ENCODE results near the gene SNRPA.

Gene SNRPA

DNA sequence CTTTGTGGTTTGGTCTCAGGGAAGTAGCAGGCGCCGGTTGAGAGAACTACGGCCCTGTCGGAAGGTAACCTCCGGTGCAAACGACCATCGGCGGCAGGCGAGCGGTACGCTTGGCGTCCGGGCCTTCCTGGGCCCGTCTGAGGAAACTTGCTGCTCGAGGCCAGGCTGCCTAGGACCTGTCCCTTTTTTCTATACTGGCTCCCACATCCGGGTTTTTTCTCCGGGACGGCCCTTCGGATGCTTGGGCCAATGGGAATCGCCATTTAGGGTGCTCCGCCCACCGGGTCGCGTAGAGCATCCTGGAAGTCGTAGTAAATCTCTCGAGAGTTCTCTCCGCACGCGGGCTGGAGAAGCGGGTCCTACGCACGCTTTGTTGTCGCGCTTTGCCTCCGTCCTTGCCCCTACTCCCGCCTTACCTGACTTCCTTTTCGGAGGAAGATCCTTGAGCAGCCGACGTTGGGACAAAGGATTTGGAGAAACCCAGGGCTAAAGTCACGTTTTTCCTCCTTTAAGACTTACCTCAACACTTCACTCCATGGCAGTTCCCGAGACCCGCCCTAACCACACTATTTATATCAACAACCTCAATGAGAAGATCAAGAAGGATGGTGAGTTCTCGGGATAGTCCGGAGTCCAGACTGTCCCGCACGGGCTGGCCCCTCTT, at the start of gene SNRPA:
TSS of gene SNRPA (plus strand) at position 330 of the 664 bp plus-strand sequence. CDS start at position 536, 206 bp downstream.
- peak; percentile 74 for DNase-seq

DNA sequence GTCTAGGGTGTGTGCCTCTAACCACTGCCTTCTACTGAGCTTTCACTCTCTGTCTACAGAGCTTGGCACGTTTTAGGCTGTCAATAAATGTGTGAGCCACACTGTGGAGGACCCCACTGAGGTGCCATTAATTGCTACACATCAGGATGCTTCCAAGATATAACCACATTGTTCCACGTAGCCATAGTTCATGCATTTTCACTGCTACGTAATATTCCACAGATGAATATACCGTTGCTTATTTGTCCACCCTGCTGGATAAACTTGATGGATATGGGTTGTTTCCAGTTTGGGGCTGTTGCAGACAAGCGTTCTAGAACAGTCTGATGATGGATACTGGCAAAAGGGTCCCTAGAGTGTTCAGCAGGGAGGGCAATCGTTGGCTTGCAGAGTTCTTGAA, 49.2 kb upstream of the SNRPA start:
- DNase-seq: no peak

DNA sequence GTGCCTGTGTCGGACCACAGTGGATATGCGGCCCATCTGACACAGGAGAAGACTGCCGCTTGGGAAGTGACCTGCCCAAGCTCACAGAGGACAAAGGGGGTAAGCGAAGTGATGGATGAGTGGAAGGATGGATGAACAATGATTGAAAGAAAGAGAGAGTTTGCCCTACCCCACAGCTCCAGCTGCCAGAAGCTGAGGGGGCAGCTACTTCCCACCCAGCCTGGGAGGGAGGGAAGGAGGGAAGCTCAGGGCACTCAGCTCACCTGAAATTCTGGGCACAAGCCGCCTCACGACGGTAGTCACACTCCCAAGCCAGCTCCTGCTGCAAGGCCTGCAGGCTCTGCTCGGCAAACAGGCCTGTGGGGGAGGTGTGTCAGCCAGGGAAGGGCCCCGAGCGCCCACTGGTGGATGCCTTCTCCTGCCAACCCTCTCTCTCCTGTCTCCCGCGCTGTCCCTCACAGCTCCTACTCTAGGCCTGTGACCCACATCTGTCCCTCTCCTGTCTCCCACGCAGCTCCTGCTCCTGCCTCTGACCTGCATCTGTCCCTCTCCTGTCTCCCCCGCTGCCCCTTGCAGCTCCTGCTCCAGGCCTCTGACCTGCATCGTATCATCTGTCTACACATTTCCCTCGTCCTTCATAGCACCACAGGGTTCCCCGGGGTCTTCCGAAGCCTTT, 48.5 kb upstream of the SNRPA start:
- no peak for DNase-seq

DNA sequence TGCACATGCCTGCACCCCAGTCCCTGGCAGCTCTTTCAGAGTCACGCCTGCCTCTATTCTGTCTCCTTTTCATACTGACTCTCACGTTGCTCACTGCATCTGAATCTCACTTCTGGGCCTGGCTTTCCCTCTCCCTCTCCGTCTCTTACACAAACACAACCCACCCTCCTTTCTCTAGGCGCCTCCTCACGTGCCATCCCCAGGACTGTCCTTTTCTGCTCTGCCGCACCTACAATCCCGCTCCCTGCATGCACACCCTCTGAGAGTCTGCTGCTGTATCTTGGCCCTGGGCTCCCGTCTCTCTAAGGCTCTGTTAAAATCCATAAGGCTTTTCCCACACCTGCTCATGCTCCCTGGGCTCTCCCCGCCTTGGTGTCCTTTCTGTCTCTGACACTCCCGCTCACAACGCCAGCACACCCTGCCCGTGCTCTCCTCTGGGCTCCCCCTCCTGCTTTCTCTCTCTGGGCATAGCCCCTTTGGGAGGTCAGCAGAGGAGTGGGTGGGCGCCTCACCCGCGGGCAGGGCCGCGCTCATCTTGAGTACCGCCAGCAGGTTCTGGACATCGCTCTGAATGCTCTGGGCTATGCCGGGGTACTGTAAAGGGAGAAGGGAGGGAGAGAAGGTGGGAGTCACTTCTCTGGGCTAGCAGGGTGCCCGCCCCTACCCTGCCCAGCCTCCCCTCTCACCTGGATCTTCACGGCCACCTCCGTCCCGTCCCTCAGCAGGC, 47.8 kb upstream of the SNRPA start:
- DNase-seq: no peak

DNA sequence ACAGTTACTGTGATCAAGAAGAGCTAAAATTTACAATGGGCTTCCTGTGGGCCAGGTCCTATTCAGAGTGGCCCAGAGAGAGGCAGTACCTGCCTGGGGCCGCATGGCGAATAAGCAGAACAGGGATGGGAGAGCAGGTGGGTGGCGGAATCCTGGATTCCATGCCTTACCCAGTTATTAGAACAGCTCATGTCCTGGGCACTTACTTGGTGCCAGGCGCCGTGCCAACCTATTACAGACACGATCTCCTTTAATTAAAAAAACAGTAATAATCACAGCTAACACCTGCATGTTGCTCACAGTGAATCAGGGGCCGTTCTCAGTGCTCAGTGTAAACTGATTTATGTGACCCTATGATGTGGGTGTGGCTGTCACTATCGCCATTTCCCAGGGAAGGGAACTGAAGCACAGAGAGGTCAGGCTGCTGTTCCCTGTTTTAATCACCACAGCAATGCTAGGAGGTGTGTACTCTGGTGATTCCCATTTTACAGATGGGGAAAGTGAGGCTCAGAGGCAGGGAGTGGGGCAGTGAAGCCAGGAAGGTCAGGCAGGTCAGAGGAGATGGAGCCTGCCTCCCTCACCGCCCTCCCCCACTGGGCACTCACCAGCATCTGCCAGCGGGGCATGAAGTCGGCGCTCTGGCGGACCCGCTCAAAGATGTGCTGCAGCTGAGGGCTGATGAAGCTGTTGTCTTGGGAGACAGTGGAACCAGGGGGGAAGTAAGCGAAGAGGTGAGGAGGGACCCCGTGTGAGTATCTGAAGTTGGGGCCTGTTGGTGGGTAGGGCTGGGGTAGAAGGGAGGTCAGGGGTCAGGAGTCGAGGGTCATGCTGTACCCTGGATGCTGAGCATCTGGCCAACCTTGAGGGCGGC, 46.3 kb upstream of the SNRPA start:
- DNase-seq: no peak

DNA sequence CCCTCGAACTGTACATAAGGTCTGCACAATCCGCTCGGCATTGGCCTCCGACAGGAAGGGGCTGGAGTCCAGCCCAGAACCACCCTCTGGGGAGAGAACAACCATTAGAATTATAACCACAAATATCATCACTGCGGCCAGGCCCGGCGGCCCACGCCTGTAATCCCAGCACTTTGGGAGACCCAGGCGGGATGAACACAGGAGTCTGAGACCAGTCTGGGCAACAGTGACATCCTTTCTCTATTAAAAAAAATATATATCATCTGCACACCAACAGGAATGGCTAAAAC, 45.7 kb upstream of the SNRPA start:
- no peak for DNase-seq

DNA sequence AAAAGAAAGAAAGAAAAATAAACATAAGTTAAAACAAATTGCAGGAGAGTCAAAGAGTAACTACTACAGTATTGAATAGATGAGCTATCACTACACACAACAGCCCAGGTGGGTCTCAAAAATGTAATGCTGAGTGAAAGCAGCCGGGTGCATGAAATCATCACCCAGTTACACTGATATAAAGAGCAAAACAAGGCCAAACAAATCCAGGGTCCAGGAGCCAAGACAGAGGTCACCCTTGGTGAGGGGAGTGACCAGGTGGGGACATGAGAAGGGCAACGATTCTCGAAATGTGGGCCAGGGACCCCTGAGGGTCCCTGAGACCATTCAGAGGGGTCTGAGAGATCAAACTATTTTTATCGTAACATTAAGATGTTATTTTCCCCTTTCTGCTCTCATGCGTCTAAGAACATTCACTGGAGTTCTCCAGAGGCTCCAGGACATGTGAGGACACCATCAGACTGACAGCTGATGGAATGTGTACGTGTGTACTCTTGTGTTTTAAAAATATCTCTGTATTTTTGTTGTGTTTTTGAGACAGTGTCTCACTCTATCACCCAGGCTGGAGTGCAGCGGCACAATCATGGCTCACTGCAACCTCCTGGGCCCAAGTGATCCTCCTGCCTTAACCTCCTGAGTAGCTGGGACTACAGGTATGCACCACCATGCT, 44.9 kb upstream of the SNRPA start:
- DNase-seq: no peak

DNA sequence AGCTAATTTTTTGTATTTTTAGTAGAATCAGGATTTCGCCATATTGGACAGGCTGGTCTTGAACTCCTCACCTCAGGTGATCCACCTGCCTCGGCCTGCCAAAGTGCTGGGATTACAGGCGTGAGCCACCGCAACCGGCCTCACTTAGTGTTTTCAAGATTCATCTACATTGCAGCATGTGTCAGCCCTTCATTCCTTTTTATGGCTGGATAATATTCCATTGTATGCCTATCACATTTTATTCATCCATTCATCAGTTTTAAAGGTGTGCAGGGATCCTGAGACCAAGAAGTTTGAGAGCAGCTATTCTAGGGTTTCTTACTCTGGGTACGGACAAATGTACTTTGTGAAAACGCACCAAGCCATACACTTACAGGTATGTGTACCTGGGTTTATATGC, 43.4 kb upstream of the SNRPA start:
- no peak for DNase-seq

DNA sequence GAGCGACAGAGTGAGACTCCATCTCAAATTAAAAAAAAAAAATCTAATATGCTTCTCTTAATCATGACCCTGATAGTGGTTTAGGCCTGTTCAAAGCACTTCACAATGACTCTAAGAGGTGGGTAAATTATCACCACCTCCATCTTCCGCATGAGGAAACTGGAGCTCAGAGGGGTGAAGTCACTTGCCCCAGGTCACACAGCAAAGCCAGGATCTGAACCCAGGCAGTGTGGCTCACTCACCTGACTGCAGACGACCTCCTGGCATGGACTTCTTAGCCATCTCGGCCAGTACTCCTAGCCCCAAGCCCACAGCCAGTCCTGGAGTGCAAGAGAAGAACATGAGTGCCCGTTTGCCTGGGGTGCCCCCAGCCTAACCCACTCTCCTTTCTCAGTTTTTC, 41.2 kb upstream of the SNRPA start:
- DNase-seq: no peak

DNA sequence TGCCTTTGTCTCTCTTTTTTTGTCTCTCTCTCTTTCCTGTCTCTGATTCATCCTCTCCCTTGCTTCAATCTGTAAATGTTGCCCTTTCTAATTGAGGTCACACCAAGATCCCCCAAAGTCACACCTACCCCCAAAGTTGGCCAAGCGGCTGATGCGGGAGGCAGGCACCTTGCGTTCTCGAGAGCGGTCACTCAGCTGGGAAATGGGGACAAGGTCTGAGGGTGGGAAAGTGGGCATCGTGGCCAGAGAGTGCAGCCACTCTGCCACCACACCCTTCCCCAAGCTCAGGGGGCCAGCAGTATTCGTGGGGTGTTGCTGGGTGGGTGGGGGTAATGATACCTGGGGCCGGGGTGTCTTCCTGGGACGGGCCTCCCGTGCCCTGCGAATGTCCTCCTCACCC, 37.1 kb upstream of the SNRPA start:
- DNase-seq: no peak

DNA sequence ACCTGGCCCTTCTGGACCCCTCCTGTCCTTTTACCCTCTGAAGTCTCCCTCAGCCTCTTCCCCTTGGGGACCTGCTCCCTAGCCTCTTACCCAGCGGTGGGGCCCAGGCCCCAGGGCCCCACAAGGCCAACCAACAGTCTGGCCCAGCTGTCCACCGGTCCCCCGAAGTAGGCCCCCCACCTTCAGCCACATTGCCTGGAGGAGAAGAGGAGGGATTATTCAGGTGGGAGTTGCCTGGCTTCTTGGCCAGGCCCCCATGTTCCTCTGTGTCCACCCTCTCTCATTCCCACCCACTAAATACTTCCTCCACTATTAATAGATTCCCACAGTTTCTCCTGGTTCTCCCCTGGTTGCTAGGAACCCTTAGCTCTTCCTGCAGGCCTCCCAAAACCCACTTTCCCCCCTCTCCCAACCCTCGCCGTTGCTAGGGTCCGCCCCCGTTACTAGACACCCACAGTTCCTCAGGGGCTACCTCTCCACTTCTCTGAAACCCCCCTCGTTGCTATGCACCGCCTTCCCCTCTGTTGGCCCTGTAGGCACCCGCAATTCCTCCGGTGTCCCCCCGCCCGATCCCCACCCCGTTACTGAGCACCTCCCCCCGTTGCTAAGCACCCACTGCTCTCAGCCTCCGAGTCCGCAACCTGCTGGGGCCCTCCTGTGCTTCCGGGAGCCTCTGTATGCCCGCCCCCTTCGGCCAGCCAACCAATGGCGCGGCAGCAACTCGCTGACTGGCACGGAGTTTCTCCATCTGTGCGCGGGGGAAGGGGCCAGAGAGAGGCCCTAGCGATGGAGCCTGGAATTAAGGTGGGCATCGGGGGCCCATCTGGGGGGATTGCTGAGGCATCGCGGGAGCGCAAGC, 36.3 kb upstream of the SNRPA start:
- peak; percentile 73 for DNase-seq

DNA sequence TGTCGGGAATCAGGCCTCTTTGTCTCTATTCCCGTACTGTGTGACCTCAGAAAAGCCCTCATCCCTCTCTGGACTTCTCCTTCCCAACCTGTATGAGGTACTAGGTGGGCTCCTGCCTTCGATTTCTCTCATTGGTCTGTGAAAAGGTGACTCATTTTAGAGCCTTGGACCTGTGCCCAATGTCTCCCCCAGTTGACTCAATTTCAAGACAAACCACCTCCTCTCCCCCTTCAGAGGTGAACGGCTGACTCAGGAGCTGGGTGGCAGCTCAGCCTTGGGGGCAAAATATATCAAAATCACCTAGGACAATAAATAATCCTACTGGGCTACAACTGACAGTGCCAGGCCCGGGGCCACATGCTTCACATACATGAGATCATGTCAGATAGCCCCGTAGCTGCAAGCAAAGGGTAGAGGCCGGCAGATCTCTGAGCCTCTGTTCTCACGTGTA, 34.9 kb upstream of the SNRPA start:
- no peak for DNase-seq

DNA sequence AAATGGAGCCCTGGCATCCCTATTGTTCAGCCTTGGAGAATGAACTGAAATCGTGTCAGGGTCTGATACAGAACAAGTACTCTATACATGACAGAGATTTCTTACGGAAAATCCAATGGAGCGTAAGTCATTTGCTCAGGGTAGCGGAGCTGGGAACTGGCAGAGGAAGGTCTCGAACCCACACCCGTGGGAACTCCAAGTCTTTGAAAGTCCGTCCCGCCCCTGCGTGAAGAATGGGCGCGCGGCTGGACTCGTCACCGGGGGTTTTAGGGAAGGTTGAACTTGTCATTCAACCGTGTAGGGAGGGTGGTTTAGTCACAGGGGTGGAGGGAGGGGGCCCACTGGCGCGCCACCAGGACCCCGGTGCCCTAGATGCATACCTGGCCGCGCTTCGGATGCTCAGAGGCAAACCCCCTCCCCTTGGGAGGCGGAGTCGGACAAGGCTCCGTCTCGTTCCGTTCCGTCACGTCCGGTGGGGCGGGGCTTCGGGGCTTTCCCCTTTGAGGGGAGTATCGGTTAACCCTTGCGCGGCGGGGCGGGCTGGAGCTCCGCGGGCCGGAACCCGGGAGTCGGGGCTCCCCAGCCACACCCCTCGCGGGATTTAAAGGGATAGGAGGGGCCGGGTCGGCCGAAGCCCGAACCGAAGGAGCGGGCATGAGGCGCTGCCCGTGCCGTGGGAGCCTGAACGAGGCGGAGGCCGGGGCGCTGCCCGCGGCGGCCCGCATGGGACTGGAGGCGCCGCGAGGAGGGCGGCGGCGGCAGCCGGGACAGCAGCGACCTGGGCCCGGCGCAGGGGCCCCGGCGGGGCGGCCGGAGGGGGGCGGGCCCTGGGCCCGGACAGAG, 34.3 kb upstream of the SNRPA start, which contains the start of the genes COQ8B and ITPKC:
TSS of gene COQ8B (minus strand) at position 405 of the 843 bp plus-strand sequence. CDS start 2,254 bp downstream, outside the sequence.
TSS of gene ITPKC (plus strand) at position 631 of the 843 bp plus-strand sequence. CDS start at position 655, 24 bp downstream.
- DNase-seq: peak; percentile 79

DNA sequence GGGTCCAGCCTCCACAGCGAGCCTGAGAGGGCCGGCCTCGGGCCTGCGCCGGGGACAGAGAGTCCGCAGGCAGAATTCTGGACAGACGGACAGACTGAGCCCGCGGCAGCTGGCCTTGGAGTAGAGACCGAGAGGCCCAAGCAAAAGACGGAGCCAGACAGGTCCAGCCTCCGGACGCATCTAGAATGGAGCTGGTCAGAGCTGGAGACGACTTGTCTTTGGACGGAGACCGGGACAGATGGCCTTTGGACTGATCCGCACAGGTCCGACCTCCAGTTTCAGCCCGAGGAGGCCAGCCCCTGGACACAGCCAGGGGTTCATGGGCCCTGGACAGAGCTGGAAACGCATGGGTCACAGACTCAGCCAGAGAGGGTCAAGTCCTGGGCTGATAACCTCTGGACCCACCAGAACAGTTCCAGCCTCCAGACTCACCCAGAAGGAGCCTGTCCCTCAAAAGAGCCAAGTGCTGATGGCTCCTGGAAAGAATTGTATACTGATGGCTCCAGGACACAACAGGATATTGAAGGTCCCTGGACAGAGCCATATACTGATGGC, 33.6 kb upstream of the SNRPA start:
- DNase-seq: no peak

DNA sequence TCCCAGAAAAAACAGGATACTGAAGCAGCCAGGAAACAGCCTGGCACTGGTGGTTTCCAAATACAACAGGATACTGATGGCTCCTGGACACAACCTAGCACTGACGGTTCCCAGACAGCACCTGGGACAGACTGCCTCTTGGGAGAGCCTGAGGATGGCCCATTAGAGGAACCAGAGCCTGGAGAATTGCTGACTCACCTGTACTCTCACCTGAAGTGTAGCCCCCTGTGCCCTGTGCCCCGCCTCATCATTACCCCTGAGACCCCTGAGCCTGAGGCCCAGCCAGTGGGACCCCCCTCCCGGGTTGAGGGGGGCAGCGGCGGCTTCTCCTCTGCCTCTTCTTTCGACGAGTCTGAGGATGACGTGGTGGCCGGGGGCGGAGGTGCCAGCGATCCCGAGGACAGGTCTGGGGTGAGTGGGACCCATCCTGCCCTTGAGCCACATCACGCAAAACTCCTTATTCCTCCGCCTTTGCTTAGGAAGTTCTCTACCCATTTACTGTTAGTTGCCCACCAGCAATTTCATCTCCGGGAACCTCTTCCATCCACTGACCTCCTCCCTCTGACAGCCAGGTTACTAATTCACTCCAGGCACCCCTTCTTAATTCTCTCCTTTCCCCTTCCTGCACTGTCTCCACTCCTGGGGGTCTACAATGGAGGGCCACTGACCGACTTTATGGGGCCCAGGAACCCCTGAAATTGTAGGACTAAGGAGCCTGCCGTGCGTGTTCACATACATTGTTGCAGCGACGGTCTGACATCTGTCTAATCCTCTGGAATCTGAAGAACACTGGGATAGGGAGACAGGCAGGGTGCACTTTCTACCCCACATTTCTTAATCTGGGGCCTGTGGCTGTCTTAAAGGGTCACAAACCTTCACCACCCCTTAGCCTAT, 32.9 kb upstream of the SNRPA start:
- no peak for DNase-seq

DNA sequence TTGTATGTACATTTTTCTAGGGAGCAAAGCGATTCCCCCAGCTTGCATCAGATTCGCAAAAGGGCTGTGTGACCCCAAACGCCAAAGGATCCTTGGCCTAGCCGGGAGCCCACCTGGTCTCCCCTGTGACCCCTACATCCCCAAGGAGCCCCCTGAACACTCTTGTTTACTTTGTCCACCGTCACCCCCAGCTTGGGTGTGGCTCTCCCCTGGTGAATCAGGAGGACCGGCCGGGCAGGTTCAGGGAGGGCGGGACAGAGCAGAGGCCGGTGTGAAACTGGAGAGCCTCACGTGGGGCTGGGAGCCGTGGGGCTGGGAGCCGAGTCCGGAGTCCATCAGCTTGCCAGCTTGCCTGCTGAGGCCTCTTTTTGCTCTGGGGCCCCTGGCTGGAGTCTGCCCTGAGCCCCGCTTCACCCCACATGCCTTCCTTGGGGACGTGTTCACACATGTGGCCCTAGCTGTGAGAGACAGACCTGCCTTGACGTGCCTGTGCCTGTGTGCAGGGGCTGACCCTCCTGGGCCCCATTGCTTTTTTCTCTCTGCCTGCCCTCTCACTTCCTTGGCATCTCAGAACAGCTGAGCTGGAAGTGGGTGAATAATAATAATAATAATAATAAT, 32.1 kb upstream of the SNRPA start:
- peak; percentile 55 for DNase-seq

DNA sequence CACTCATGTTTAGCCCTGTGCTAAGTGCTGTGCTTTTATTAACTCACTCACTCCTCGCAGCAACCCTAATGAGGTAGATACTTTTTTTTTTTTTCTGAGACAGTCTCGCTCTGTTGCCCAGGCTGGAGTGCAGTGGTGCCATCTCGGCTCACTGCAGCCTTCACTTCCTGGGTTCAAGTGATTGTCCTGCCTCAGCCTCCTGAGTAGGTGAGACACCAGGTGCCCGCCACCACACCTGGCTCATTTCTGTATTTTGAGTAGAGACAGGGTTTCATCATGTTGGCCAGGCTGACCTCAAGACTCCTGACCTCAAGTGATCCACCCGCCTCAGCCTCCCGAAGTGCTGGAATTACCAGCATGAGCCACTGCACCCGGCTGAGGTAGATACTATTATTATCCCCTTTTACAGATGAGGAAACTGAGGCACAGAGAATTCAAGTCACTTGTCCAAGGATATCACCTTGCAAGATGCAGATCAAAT, 31.5 kb upstream of the SNRPA start:
- DNase-seq: no peak

DNA sequence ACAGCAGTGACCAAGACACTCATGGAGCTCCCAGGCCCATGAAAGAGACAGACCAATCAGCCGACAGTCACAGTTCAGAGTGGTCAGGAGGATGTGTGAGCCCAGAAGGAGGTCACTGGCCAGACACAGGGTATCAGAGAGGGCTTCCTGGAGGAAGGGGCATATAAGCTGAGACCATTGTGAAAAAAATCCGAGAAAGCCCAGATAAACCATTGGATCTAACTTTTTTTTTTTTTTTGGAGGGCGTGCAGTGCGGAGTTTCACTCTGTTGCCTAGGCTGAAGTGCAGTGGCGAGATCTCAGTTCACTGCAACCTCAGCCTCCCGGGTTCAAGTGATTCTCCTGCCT, 29.9 kb upstream of the SNRPA start:
- DNase-seq: no peak

Measured in 8988T (cell line).